ENCODE results near the gene RNF212B. TPM values are rescaled to one million over a fixed set of nuclear protein-coding genes. Genes with fewer than 3 reads are reported as not detected.

RNF212B gene
- polyA plus RNA-seq, 1 experiment: not detected

DNA sequence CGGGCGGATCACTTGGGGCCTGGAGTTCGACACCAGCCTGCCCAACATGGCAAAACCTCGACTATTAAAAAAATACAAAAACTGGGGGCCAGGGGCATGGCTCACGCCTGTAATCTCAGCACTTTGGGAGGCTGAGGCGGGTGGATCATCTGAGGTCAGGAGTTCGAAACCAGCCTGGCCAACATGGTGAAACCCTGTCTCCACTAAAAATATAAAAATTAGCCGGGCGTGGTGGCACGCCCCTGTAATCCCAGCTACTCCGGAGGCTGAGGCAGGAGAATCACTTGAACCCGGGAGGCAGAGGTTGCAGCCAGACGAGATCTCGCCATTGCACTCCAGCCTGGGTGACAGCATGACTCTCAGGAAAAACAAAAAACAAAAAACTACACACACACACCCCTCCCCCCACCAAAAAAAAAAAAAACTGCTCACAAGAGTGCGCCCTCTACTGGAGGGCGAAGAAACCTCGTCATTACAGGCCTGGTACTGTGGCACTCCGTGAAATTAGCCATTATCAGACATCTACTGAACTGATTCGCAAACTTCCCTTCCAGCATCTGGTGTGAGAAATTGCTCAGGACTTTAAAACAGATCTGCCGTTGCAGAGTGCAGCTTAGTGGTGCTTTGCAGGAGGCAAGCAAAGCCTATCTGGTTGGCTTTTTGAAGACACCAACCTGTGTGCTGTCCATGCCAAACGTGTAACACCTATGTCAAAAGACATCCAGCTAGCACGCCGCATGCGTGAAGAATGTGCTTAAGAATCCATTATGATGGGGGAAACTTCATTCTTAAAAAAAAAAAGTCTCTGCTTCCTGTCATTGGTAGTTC, 57.2 kb downstream of the RNF212B start:
- no peaks in the 10 kb centered on the region for H3K27me3 ChIP-seq (ENCODE audit: control insufficient read depth, insufficient read depth, low read length)
- peaks cover 1% of the 10 kb centered on the region; the same call in 1 of the 2 replicates for H3K36me3 ChIP-seq (ENCODE audit: control insufficient read depth, insufficient read depth, low read length)
- CTCF ChIA-PET: interaction anchor here (0.6 to 2.4 kb wide), 19 partner anchors 9 to 757 kb away, joined by 3 to 15 read pairs (median 3); partner anchors contain the start of genes BCL2L2, HOMEZ and NGDN

DNA sequence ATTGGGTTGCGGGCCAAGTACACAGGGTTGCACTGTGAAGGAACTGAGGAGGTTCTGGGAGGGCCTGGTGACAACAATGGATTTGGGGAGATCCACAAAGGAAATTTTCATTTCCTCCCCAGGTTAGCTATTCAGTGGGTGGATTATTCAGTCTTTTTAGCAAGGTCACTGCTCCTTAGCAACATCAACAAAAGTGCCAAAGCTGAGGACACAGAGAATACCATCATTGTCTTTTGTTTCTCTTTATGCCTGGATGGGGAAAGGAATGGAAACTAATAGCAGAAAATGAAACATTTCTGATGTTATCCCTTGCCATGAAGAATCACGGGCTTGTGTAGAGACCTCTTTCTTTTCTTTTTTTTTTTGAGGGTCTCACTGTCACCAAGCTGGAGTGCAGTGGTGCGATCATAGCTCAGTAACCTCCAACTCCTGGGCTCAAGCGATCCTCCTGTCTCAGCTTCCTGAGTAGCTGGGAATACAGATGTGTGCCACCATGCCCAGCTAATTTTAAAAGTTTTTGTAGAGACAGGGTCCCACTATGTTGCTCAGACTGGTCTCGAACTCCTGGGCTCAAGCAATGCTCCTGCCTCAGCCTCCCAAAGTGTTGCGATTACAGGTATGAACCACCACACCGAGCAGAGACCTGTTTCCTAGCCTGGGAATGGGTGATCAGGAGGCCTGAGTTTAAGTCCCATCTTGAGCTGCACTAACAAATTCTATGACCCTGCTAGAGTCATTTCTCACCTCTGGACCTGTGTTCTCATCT, 58.5 kb downstream of the RNF212B start:
- no peak for DNase-seq (ENCODE audit: low read depth)
- Histone ChIP-seq H3K27me3 (ENCODE audit: control insufficient read depth, insufficient read depth, low read length) (no peaks in the 10 kb centered on the region), H3K4me3 (ENCODE audit: low read depth, low read length) (no peak overlapping the region), H3K36me3 (ENCODE audit: control insufficient read depth, insufficient read depth, low read length) (peaks cover 1% of the 10 kb centered on the region; the same call in 1 of the 2 replicates)
- CTCF ChIA-PET: interaction anchor here (0.6 to 3.3 kb wide), 9 partner anchors 9 to 386 kb away, joined by 3 to 12 read pairs (median 3); partner anchors contain the start of genes HOMEZ and NGDN
- POLR2A ChIA-PET: interaction anchor here (0.6 kb wide), 1 partner anchor 11 kb away, joined by 9 read pairs; the partner anchor contains the start of gene BCL2L2
- TF ChIP-seq, protein P1, sequence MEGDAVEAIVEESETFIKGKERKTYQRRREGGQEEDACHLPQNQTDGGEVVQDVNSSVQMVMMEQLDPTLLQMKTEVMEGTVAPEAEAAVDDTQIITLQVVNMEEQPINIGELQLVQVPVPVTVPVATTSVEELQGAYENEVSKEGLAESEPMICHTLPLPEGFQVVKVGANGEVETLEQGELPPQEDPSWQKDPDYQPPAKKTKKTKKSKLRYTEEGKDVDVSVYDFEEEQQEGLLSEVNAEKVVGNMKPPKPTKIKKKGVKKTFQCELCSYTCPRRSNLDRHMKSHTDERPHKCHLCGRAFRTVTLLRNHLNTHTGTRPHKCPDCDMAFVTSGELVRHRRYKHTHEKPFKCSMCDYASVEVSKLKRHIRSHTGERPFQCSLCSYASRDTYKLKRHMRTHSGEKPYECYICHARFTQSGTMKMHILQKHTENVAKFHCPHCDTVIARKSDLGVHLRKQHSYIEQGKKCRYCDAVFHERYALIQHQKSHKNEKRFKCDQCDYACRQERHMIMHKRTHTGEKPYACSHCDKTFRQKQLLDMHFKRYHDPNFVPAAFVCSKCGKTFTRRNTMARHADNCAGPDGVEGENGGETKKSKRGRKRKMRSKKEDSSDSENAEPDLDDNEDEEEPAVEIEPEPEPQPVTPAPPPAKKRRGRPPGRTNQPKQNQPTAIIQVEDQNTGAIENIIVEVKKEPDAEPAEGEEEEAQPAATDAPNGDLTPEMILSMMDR (IDR thresholded peaks at IDR 0.05; ENCODE audit: insufficient read depth, low read depth, low read length): no peak

More for the DNA sequence above, 57.2 kb downstream of the RNF212B start:
- H3K4me3 ChIP-seq (ENCODE audit: low read depth, low read length): no peak overlapping the region
- TF ChIP-seq, protein P1 (IDR thresholded peaks at IDR 0.05; ENCODE audit: insufficient read depth, low read depth, low read length): peak; percentile 90
- no peak for DNase-seq (ENCODE audit: low read depth)
- POLR2A ChIA-PET: interaction anchor here (0.6 kb wide), 1 partner anchor 17 kb away, joined by 7 read pairs; no protein-coding TSS in a partner anchor

DNA sequence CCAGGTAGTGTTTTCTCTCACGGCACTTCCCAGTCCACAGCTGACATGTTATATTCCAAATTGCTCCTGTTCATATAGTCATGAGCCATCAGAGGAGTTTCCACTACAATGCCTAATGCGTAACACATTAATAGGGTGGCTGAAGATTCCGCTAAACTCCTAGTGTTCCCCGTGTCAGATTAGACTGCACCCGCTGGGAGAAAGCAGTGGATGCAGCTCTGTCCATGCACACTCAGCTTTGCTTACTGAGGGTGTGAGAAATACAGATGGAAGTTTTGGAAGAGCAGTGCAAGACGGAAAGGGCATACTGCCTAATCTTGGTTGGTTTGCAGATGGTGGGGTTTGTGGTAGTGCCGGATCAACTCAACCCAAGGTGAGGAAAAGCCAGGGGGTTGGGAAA, 59.4 kb downstream of the RNF212B start:
- DNase-seq (ENCODE audit: low read depth): no peak
- POLR2A ChIA-PET: interaction anchor here (0.6 kb wide), 1 partner anchor 10 kb away, joined by 9 read pairs; the partner anchor contains the start of gene BCL2L2
- no peak overlapping the region for H3K4me3 ChIP-seq (ENCODE audit: low read depth, low read length)
- H3K27me3 ChIP-seq (ENCODE audit: control insufficient read depth, insufficient read depth, low read length): no peaks in the 10 kb centered on the region
- CTCF ChIA-PET: interaction anchor here (0.6 to 3.3 kb wide), 7 partner anchors 10 to 176 kb away, joined by 3 to 12 read pairs (median 3); partner anchors contain the start of genes BCL2L2, HOMEZ and PABPN1
- H3K36me3 ChIP-seq (ENCODE audit: control insufficient read depth, insufficient read depth, low read length): peaks cover 1% of the 10 kb centered on the region; the same call in 1 of the 2 replicates
- TF ChIP-seq, protein P1 (IDR thresholded peaks at IDR 0.05; ENCODE audit: insufficient read depth, low read depth, low read length): no peak

DNA sequence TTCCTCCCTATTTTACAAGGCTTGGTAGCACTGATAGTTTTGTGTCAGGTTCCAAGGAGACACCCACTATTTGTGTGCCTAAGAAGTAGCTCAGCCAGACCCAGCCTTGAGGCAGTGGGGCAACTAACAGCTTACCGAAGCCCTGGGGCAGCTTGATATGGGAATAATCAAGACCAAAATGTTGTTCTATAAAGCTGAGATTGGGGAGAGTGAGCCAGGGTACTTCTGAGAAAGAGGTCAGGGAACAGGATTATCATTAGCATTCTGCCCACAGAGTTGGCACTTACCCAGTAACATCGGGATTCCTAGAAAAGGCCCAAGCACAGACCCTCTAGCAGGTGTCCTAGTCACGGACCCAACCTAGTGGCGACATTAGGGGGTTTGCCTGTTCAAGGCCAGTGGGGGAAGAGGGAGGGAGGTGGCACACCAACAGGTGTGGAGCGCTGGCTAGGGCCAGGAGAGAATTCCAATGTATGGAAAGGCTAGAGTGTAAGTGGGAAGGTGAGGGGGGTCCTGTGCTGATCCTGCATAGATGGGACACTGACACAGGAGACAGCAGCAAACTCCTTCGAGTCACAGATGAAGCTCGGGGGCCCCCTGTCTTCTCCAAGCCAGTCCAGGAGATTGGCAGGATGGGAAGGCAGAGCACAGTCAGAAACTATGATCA, 60.0 kb downstream of the RNF212B start:
- CTCF ChIA-PET: interaction anchor here (0.6 to 3.3 kb wide), 8 partner anchors 9 to 177 kb away, joined by 3 to 12 read pairs (median 4); partner anchors contain the start of genes BCL2L2, HOMEZ and PABPN1
- peaks cover 1% of the 10 kb centered on the region; the same call in 1 of the 2 replicates for H3K36me3 ChIP-seq (ENCODE audit: control insufficient read depth, insufficient read depth, low read length)
- TF ChIP-seq, protein P1 (IDR thresholded peaks at IDR 0.05; ENCODE audit: insufficient read depth, low read depth, low read length): no peak
- no peak overlapping the region for H3K4me3 ChIP-seq (ENCODE audit: low read depth, low read length)
- POLR2A ChIA-PET: no interaction called here
- no peak for DNase-seq (ENCODE audit: low read depth)
- no peaks in the 10 kb centered on the region for H3K27me3 ChIP-seq (ENCODE audit: control insufficient read depth, insufficient read depth, low read length)
